GM06990 (cell line): ENCODE data around the gene PSAT1.

Experiments used
- DNase-seq: peaks from one replicate; pipeline ENCODE4 v3.0.0-alpha.2; 2011; ENCODE audit not compliant: insufficient read length; ENCODE audit errors: extremely low read depth
- H3K27me3 ChIP-seq: replicated peaks from 2 replicates; pipeline ENCODE4 v1.6.0; 2011; ENCODE audit warnings: low read length; ENCODE audit not compliant: control insufficient read depth, insufficient read depth
- H3K36me3 ChIP-seq: 2 replicates; pipeline ENCODE4 v1.5.1; 2011; ENCODE audit warnings: low read length; ENCODE audit not compliant: control insufficient read depth, insufficient read depth
- H3K4me3 ChIP-seq: replicated peaks from 2 replicates; pipeline ENCODE4 v1.5.1; 2011; ENCODE audit warnings: low read depth, mild to moderate bottlenecking, control low read depth, low read length
- TF ChIP-seq, protein P1 (sequence below): IDR thresholded peaks from 2 replicates; pipeline ENCODE4 v1.5.1; 2011; ENCODE audit warnings: low read length, control low read depth, mild to moderate bottlenecking, inconsistent platforms; ENCODE audit not compliant: insufficient read depth, poor library complexity, severe bottlenecking

The PSAT1 gene

DNA sequence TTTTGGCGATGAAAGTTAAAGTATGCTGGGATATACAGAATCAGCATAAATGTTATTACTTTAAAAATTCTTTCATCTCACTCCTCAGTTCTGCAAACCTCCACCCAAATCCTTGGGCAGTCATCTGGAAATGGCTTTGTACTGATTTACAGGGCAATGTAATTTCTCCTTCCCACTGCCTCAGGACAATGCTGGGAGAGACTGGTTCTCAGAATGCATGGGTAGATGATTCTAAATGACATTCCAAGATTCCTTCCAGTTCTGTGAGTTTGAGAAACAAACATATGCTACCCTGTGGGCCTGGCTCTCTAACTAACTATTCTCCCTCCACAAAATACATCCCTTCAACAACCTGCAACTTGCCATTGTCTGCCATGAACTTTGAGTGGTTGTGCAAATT lies 7.5 kb upstream of the PSAT1 start:
- no peaks in the 10 kb centered on the region for H3K36me3 ChIP-seq
- H3K4me3 ChIP-seq = no peak overlapping the region
- no peak for DNase-seq
- TF ChIP-seq, protein P1, sequence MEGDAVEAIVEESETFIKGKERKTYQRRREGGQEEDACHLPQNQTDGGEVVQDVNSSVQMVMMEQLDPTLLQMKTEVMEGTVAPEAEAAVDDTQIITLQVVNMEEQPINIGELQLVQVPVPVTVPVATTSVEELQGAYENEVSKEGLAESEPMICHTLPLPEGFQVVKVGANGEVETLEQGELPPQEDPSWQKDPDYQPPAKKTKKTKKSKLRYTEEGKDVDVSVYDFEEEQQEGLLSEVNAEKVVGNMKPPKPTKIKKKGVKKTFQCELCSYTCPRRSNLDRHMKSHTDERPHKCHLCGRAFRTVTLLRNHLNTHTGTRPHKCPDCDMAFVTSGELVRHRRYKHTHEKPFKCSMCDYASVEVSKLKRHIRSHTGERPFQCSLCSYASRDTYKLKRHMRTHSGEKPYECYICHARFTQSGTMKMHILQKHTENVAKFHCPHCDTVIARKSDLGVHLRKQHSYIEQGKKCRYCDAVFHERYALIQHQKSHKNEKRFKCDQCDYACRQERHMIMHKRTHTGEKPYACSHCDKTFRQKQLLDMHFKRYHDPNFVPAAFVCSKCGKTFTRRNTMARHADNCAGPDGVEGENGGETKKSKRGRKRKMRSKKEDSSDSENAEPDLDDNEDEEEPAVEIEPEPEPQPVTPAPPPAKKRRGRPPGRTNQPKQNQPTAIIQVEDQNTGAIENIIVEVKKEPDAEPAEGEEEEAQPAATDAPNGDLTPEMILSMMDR = no peak
- H3K27me3 ChIP-seq = no peaks in the 10 kb centered on the region

DNA sequence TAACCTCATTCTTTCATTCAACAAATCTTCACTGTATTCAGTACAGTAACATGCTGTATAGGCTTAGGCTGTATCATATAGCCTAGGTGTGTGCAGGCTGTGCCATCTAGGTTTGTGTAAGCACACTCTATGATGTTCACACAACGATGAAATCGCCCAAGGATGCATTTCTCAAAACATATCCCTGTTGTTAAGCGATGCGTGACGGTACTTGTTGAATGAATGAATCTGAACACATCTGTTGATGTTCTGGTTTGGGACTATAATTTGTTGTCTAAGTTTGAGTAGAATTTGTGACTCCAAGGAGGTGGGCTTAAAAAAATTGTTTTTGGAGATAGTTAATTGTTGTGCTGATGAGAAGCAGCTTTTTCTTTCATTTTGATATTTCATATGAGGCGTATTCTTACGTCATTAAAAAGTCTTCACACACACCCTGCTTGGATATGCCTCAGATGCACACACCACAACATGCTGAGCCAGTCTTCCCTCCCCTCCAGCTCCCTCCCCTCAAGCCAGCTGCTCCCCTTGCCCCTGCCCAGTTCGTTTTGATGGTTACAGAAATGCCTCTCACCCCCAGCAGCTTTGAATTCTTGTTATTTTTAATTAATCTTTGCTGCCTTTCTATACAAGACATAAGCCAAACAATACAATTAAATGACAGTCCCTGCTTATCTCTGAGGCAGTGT lies 5.5 kb upstream of the PSAT1 start:
- TF ChIP-seq, protein P1 = no peak
- no peak for DNase-seq
- Histone ChIP-seq H3K27me3 (no peaks in the 10 kb centered on the region), H3K36me3 (no peaks in the 10 kb centered on the region), H3K4me3 (no peak overlapping the region)

DNA sequence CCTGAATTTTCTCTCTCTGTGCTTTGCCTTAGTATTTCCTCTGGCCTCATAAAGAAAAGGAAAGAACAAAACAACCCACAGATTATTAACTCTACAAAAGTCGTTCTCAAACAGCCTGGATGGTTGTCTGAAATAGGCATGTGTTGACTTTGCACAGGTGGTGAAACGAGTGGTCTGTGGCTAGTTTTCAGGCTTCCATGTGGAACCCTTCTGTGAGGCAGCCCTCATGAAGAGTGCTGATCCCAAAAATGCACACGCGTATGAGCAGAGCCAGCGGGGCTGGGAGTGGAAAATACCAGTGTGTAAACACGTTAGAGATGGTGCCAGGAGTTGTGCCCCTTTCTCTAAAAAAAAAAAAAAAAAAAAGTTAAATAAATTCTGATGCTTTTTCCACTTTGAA lies 4.9 kb upstream of the PSAT1 start:
- Histone ChIP-seq H3K36me3 (no peaks in the 10 kb centered on the region), H3K4me3 (no peak overlapping the region), H3K27me3 (no peaks in the 10 kb centered on the region)
- TF ChIP-seq, protein P1 = no peak
- no peak for DNase-seq

DNA sequence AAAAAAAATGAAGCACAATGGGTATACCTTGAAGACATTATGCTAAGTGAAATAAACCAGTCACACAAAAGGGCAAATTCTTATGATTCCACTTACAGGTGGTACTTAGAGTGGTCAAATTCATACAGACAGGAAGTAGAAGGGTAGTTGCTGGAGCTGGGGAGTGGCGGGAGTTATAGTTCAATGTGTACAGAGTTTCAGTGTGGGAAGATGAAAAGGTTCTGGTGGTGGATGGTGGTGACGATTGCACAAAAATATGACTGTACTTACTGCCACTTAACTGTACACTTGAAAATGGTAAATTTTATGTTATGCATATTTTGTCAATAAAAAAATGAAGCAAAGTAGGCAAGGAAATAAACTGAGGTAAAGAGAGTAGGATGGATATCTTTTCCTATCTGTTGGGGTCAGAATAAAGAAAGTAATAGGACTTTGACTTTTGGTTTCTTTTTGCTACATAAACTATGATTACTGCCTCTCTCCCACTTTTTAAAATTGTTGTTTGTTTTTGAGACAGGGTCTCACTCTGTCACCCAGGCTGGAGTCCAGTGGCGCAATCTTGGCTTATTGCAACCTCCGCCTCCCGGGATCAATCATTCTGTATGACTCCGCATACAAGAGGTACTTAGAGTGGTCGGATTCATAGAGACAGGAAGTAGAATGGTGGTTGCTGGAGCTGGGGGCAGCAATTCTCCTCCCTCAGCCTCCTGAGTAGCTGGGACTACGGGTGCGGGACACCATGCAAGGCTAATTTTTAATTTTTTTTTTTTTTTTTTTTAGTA lies 4.0 kb upstream of the PSAT1 start:
- no peak overlapping the region for H3K4me3 ChIP-seq
- no peak for DNase-seq
- no peaks in the 10 kb centered on the region for H3K27me3 ChIP-seq
- no peaks in the 10 kb centered on the region for H3K36me3 ChIP-seq
- TF ChIP-seq, protein P1 = no peak

DNA sequence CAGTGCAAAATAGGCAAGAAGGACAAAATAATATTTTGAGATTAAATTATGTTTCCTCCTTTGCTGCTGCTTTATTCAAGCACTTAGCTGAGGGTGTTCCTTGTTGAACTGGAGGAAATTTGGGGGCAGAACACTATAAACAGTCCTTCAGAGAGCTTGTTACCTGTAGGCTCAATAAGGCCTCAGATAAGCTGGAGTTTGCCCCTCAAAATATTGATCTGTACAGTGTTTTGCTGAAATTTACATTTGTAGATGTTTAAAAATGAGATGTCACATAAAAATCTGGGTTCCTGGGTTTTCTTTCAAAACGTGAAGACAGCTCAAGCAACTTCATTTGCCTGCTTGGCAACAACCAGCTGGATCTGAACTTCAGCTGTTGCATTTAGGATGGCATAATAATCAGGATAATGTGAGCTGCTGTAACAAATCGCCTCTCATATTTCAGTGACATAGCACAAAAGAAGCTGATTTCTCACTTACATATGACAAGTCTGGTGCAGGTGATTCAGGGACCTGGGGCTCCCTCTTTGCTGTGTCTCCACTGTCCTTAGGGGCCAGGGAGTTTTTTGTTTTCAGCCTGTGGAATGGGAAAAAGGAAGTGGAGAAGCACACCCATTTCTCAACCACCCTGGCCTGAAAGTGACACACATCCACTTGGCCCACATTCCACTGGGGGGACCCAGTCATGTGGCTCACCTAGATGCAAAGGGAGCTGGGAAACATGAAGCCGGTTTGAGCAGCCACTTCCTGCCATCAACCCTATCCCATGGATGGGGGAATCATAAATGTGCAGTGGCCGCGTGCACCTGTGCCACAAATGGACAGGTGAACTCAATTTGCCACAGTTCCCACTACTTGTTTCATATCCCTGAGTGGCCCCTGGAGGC lies 2.4 kb upstream of the PSAT1 start:
- TF ChIP-seq, protein P1 = no peak
- no peaks in the 10 kb centered on the region for H3K36me3 ChIP-seq
- no peak for DNase-seq
- no peaks in the 10 kb centered on the region for H3K27me3 ChIP-seq
- H3K4me3 ChIP-seq = no peak overlapping the region
